Sigmoid colon (tissue), 4 donors: Measurements from ENCODE around the gene SND1.

Source experiments
- CTCF ChIP-seq, 4 experiments: fragments of 450-650 bp in 3 of 4; fragments of 200-600 bp in 1 of 4; IDR thresholded peaks; one replicate each; pipeline ENCODE4 v1.5.1; 2016 to 2019; ENCODE audit warnings: antibody characterized with exemption in 4 of 4, mild to moderate bottlenecking in 3 of 4, moderate library complexity in 2 of 4
- EP300 ChIP-seq, 4 donors: sonication (generic); formaldehyde crosslinking; IDR thresholded peaks; one replicate each; pipeline ENCODE4 v1.6.1; 2017; ENCODE audit warnings: antibody characterized with exemption in 4 of 4
- POLR2A ChIP-seq, 2 donors: fragments of 450-650 bp; IDR thresholded peaks; one replicate each; pipeline ENCODE4 v1.6.1; 2016; ENCODE audit warnings: antibody characterized with exemption in 2 of 2, mild to moderate bottlenecking in 2 of 2, moderate library complexity in 2 of 2

DNA sequence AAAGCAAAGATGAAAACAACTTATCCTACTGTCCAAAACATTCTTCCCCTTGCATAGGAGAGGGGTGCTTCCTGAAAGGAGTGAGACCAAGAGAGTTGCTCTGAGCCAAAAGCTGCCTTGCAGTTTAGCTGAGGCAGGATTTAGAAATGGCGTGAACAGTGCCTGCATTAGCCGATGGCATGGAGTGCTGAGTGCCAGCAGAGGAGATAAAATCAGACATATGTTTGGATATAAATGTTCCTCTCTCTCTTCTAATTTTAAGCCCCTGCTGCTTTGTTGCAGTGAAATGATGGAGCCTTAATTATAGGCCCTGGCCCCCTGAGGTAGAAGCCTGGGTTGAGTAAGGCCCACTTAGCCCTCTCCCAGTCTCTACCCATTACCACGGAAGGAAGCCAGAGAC lies 372.2 kb downstream of the SND1 start:
- TF ChIP-seq POLR2A (IDR thresholded peaks at IDR 0.05): no peak
- TF ChIP-seq CTCF (IDR thresholded peaks at IDR 0.05): no peak
- TF ChIP-seq EP300 (IDR thresholded peaks at IDR 0.05): no peak
